Measurements from ENCODE around the gene MAGI3. TPM values are rescaled to one million over a fixed set of nuclear protein-coding genes. Genes with fewer than 3 reads are reported as not detected.

The MAGI3 gene
- 7.9 and 8.2 TPM in 2 replicates for polyA plus RNA-seq (2011; rRNA removed)
- polyA plus RNA-seq (2012; cell fraction: cytosol; rRNA removed), result 2.7 and 3.0 TPM in 2 replicates
- 1.9 and 2.4 TPM in 2 replicates for polyA plus RNA-seq (2012; cell fraction: nucleus; rRNA removed)
- polyA plus RNA-seq (2017; fragmentation: RNase III; extraction: RNeasy Plus Mini Kit Qiagen cat#74134 plus additional on column Dnase treatment), result 3.8 to 4.5 TPM (median 4.1 TPM) in 3 replicates
- 13.5 and 14.4 TPM in 2 replicates for polyA minus RNA-seq (2011; rRNA and poly(A)+ RNA removed)

DNA sequence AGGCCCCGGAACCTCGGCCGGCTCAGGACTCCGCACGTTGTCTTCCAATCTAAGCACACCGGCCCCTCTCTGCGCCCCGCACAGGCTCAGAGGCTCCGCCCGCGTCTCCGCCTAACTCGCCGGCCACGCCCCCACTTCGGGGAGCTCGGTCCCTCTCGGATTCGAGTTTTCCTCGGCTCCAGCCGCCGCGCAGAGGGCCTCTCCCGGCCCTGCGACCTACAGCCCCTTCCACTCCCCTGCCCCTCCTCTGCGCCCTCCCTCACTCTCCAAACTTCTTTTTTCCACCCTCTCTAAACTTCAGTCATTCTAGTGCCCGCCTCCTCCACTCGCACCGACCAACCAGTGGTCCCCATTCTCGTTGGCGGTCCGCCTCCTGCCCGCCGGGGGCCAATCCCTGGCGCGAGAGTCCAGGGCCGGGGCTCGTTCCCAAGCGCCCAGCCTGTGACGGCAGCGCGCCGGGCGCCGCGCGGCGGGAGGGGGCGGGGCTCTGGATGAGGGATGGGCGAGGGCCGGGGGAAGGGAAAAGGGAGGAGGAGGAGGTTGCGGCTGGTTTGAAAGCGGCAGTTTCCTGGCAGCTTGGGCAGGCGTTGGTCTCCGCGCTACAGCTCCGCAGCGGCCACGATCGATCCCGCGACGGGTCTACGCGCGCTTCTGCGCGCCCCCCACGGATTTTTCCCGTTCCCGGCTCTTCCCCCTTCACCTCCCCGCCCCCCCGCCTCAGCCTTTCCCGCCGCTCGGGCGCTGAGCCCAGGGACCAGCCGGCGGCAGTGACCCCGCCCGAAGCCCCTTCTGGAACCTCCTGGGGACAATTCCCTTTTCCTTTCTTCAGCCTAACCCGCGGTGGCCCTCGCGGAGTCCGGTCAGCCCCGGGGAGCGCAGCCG, at the start of gene MAGI3:
Gene MAGI3, plus strand, starts transcription at position 563 of the 882 bp plus-strand sequence. CDS start 519 bp downstream, outside the sequence.
- H3K4me1 ChIP-seq, result peaks cover 38% of the 10 kb centered on the region
- under 1% methylated on average over 43 of the region's 89 CpGs for WGBS (ENCODE audit: missing lambda C conversion rate)
- ChIA-PET CTCF (interaction anchor here (0.9 to 3.1 kb wide), 4 partner anchors 63 to 318 kb away, joined by 3 to 19 read pairs (median 4); partner anchors contain the start of gene LRIG2), POLR2A (interaction anchor here (0.6 to 2.3 kb wide), 3 partner anchors 317 to 393 kb away, joined by 6 to 9 read pairs (median 8); partner anchors contain the start of gene LRIG2)
- FAIRE-seq (no peak), ATAC-seq (peak; percentile 88 to 91), DNase-seq (ENCODE audit: low read depth in 1 of 2, low spot score in 1 of 2) (peak; percentile 73 to 96)
- H3K27ac ChIP-seq, result peak within 1 kb of the TSS; percentile 91 to 98
- peak within 1 kb of the TSS; percentile 98 for H3K4me3 ChIP-seq
- H3K9me3 ChIP-seq, result no peaks in the 10 kb centered on the region
- H3K4me2 ChIP-seq, result peak within 1 kb of the TSS; percentile 95
- TF ChIP-seq, protein P1, sequence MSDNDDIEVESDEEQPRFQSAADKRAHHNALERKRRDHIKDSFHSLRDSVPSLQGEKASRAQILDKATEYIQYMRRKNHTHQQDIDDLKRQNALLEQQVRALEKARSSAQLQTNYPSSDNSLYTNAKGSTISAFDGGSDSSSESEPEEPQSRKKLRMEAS (IDR thresholded peaks at IDR 0.05), result peak; percentile 65; the same call in 1 of the 2 replicates
- TF ChIP-seq PHF8 (IDR thresholded peaks at IDR 0.05; ENCODE audit: borderline replicate concordance, low read depth) (peak; percentile 43; the same call in 1 of the 2 replicates), POLR2A (IDR thresholded peaks at IDR 0.05; ENCODE audit: low read length) (peak; percentile 69), CHD2 (IDR thresholded peaks at IDR 0.05; ENCODE audit: low read length, partially characterized antibody) (no peak), CBX8 (IDR thresholded peaks at IDR 0.05) (no peak)
- TF ChIP-seq, protein P2, sequence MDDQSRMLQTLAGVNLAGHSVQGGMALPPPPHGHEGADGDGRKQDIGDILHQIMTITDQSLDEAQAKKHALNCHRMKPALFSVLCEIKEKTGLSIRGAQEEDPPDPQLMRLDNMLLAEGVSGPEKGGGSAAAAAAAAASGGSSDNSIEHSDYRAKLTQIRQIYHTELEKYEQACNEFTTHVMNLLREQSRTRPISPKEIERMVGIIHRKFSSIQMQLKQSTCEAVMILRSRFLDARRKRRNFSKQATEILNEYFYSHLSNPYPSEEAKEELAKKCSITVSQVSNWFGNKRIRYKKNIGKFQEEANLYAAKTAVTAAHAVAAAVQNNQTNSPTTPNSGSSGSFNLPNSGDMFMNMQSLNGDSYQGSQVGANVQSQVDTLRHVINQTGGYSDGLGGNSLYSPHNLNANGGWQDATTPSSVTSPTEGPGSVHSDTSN (IDR thresholded peaks at IDR 0.05), result 0 out of 2 replicates have a peak, but pooled peaks have one; percentile 29

DNA sequence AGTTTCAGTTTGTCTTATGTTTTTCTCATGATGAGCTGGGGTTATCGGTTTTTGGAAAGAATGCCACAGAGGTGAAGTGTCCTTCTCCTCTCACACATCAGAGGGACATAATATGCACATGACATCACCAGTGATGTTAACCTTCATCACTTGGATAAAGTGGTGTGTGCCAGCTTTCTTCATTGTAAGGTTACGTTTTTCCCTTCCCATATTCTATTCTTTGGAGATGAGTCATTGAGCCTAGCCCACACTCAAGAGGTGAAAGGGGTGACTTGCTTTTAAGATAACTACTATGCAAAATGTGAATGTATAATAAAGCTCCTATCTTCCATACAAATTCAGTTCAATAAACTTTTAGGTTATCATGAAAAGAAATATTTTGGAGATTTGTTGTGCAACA, 36.7 kb upstream of the MAGI3 start:
- H3K4me2 ChIP-seq, result peak overlapping the region; percentile 12; the same call in 1 of the 3 replicates
- WGBS (ENCODE audit: missing lambda C conversion rate), result 6% methylated on average over 2 of the region's 2 CpGs
- FAIRE-seq (no peak), ATAC-seq (no peak), DNase-seq (ENCODE audit: low read depth in 1 of 2, low spot score in 1 of 2) (peak in 1 of 2 experiments; percentile 2)
- ChIA-PET POLR2A (no interaction called here), CTCF (no interaction called here)
- no peaks in the 10 kb centered on the region for H3K9me3 ChIP-seq
- peaks cover 8% of the 10 kb centered on the region; the same call in 1 of the 3 replicates for H3K4me1 ChIP-seq
- H3K4me3 ChIP-seq, result no peak overlapping the region
- TF ChIP-seq CHD4 (IDR thresholded peaks at IDR 0.05; ENCODE audit: borderline replicate concordance) (no peak), HOXB5 (CRISPR knock-in tag; IDR thresholded peaks at IDR 0.05) (no peak), JUNB (IDR thresholded peaks at IDR 0.05) (no peak), MYC (IDR thresholded peaks at IDR 0.05; ENCODE audit: borderline replicate concordance, low read length) (no peak), MAZ (IDR thresholded peaks at IDR 0.05; ENCODE audit: borderline replicate concordance, low read depth, low read length) (no peak), POLR2A (IDR thresholded peaks at IDR 0.05; ENCODE audit: low read length) (no peak), EP300 (IDR thresholded peaks at IDR 0.05) (no peak), CEBPB (IDR thresholded peaks at IDR 0.05) (no peak), ZNF302 (CRISPR knock-in tag; IDR thresholded peaks at IDR 0.05) (no peak), POLR2AphosphoS2 (conservative IDR thresholded peaks at IDR 0.05; ENCODE audit: low read length) (no peak), FOSB (CRISPR knock-in tag; IDR thresholded peaks at IDR 0.05) (no peak), MAFK (IDR thresholded peaks at IDR 0.05; ENCODE audit: partially characterized antibody) (no peak), RFX5 (IDR thresholded peaks at IDR 0.05) (no peak)
- TF ChIP-seq, protein P3, sequence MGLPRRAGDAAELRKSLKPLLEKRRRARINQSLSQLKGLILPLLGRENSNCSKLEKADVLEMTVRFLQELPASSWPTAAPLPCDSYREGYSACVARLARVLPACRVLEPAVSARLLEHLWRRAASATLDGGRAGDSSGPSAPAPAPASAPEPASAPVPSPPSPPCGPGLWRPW (IDR thresholded peaks at IDR 0.05), result no peak
- no peak overlapping the region for H3K27ac ChIP-seq

DNA sequence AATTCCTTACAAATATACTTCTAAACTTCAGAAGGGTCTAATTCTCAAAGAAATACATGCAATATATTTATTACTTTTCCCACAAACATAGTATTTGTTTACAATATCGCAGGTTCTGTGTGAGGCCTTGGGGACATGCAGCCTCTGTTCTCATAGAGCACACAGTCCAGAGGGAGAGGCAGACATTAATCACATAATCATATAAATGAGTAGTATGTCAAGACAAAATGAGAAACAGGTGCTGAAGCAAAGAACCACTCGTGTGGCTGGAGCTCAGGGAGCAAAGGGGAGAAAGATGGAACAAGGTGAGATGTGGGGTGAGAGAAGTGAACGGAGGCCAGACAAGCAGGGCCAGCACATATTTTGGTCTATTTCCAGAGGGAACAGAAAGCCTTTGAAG, 26.4 kb upstream of the MAGI3 start:
- ChIA-PET CTCF (no interaction called here), POLR2A (no interaction called here)
- Histone ChIP-seq H3K4me3 (no peak overlapping the region), H3K4me1 (no peaks in the 10 kb centered on the region), H3K27ac (no peak overlapping the region), H3K9me3 (no peaks in the 10 kb centered on the region), H3K4me2 (no peak overlapping the region)
- DNase-seq (ENCODE audit: low read depth in 1 of 2, low spot score in 1 of 2), result no peak
- no peak for TF ChIP-seq CBX8 (IDR thresholded peaks at IDR 0.05)
- TF ChIP-seq RAD21 (conservative IDR thresholded peaks at IDR 0.05 in 1 of 2, IDR thresholded peaks at IDR 0.05 in 1 of 2), result no peak
- no peak for TF ChIP-seq BHLHE40 (IDR thresholded peaks at IDR 0.05; ENCODE audit: low read depth, low read length)
- TF ChIP-seq GATA3 (IDR thresholded peaks at IDR 0.05; ENCODE audit: borderline replicate concordance), result no peak
- no peak for TF ChIP-seq NPAS2 (CRISPR knock-in tag; IDR thresholded peaks at IDR 0.05; ENCODE audit: borderline replicate concordance)
- FAIRE-seq, result no peak
- 86% methylated on average over 3 of the region's 3 CpGs for WGBS (ENCODE audit: missing lambda C conversion rate)
- ATAC-seq, result no peak

All from A549 (cell line).